Measurements from ENCODE around the gene TSHZ2. TPM values are rescaled to one million over a fixed set of nuclear protein-coding genes. Genes with fewer than 3 reads are reported as not detected.

The TSHZ2 gene
- polyA plus RNA-seq, 1 donor from 2014 or later, result 0.73 TPM

DNA sequence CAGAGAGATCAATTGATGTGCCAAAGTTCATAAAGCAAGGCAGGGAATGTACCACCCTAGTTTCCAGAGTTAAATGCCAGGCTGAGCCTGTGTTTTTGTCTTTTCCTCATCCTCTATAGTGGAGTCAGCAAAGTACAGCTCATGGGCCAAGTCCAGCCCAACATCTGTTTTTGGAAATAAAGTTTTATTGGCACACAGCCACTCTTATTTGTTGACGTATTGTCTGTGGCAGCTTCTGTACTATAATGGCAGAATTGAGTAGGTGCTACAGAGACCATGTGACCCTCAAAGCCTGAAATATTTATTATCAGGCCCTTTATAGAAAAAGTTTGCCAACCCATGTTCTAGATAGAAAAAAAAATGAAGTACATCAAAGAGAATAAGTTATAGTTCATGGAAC lies 187.0 kb downstream of the TSHZ2 start:
- Mint-ChIP-seq H3K27ac (no peak overlapping the region), H3K9me3 (peaks cover 2 to 11% (median 5%) of the 10 kb centered on the region in 3 donors), H3K27me3 (peaks cover 1% of the 10 kb centered on the region), H3K4me3 (no peak overlapping the region), H3K4me1 (peaks cover 38 to 47% (median 41%) of the 10 kb centered on the region in 3 donors), H3K36me3 (peaks cover 5% of the 10 kb centered on the region)

DNA sequence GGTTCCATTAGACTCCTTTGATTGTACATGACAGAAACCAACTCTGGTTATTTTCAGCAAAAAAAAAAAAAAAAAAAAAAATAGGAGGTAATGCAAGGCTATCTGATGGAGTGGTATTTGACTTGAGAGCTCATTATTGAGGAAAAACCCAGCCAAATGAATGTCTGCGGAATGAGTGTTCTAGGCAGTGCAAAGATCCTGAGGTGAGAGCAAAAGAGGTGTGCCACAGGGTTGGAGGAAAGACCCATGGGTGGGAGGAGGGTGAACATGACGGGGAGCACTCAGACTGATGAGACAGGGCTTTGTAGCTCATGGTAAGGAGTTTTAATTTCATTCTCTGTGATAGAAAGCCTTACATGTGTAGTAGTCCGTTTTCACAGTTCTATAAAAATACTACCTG lies 188.9 kb downstream of the TSHZ2 start:
- H3K9me3 Mint-ChIP-seq, result peaks cover 2 to 9% (median 5%) of the 10 kb centered on the region in 3 donors
- H3K27ac Mint-ChIP-seq, result peak overlapping the region; percentile 36 to 79 (median 78)
- peak overlapping the region in 3 of 4 donors; percentile 2 to 89 (median 31) for H3K4me3 Mint-ChIP-seq
- peaks cover 4% of the 10 kb centered on the region for H3K36me3 Mint-ChIP-seq
- H3K27me3 Mint-ChIP-seq, result no peaks in the 10 kb centered on the region
- H3K4me1 Mint-ChIP-seq, result peaks cover 28 to 38% (median 33%) of the 10 kb centered on the region in 3 donors

DNA sequence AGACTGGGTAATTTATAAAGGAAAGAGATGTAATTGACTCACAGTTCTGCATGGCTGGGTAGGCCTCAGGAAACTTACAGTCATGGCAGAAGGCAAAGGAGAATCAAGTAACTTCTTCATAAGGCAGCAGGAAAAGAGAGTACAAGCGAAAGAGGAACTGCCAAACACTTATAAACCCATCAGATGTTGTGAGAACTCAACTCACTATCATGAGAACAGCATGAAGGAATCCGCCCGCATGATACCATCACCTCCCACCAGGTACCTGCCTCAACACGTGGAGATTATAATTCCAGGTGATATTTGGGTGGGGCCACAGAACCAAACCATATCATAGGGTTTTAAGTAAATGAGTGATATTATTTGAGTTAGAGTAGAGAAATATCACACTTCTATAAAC lies 189.3 kb downstream of the TSHZ2 start:
- Mint-ChIP-seq H3K27ac (peak overlapping the region in 2 of 3 donors; percentile 36 to 78), H3K4me3 (peak overlapping the region in 3 of 4 donors; percentile 2 to 89 (median 31)), H3K36me3 (peaks cover 4% of the 10 kb centered on the region), H3K4me1 (peaks cover 28 to 34% (median 33%) of the 10 kb centered on the region in 3 donors), H3K27me3 (peaks cover 1% of the 10 kb centered on the region), H3K9me3 (peaks cover 2 to 9% (median 5%) of the 10 kb centered on the region in 3 donors)

DNA sequence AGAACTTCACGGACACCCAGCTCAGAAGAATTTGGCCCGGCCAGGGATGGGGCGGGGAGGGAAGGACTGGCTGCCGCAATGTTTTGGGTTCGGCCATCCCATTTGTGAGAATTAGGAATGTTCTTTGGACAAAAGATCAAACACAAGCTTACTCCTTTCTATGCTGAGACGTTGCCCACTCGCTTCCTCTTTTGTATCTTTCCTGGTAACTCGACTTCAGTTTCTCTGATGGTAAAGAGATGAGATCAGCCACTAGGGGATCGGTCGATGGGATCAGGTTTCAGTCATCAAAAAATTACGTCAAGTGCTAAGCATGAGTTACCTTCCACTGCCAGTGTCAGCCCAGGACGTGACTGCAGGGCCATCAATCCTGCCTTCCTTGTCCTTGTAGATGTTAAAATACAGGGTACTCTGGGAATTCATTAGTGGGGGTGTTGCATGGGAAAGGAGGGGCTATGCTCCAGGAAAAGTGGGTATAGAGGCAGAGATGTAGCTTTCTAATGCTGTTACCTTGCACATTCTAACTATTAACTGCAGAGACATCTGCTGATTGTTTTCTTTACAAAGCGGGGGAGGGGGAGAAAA lies 190.2 kb downstream of the TSHZ2 start:
- Mint-ChIP-seq H3K27ac (peak overlapping the region in 1 of 3 donors; percentile 6), H3K36me3 (peaks cover 4% of the 10 kb centered on the region)

DNA sequence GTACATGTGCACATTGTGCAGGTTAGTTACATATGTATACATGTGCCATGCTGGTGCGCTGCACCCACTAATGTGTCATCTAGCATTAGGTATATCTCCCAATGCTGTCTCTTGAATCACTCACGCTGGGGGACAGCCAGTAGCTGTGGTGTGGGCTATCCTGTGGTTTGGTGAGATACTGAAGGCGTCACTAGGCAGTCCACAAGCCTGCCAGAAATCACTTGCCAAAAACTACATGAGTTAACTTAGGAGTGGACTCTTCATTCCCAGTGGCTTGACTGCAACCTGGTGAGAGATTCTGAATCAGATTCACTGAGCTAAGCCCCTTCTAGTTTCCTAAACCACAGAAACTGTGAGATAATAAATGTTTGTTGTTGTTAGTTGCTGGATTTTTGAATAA lies 191.3 kb downstream of the TSHZ2 start:
- H3K9me3 Mint-ChIP-seq, result peaks cover 2 to 8% (median 5%) of the 10 kb centered on the region in 3 donors
- peaks cover 14 to 16% (median 15%) of the 10 kb centered on the region in 3 donors for H3K4me1 Mint-ChIP-seq
- peaks cover 1% of the 10 kb centered on the region for H3K27me3 Mint-ChIP-seq
- no peak overlapping the region for H3K27ac Mint-ChIP-seq
- peaks cover 4% of the 10 kb centered on the region for H3K36me3 Mint-ChIP-seq
- H3K4me3 Mint-ChIP-seq, result no peak overlapping the region

More for the DNA sequence above, 190.2 kb downstream of the TSHZ2 start:
- peaks cover 23 to 26% (median 25%) of the 10 kb centered on the region in 3 donors for H3K4me1 Mint-ChIP-seq
- H3K9me3 Mint-ChIP-seq, result peaks cover 2 to 12% (median 5%) of the 10 kb centered on the region in 3 donors
- peak overlapping the region; percentile 27 to 81 (median 45) for H3K4me3 Mint-ChIP-seq
- H3K27me3 Mint-ChIP-seq, result peaks cover 1% of the 10 kb centered on the region

DNA sequence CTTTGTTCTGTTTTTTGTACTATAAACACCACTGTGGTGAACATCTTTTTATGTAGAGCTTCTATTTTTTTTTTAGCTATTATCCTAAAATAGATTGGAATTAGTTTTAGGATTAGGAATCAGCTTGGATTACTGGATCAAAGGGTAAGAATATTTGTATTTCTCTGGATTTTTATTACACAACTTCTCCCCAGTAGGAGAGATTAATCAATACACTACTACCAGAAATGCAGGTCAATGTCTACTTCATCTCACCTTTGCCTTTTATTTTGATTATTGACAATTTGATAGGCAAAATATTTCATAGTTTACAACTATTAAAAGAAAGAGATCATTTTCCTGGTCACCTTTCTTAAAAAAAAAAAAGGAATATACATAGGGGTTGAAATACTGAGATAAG lies 191.9 kb downstream of the TSHZ2 start:
- Mint-ChIP-seq H3K27me3 (peaks cover 1% of the 10 kb centered on the region), H3K9me3 (peaks cover 2 to 8% (median 5%) of the 10 kb centered on the region in 3 donors), H3K4me3 (no peak overlapping the region), H3K36me3 (peaks cover 4% of the 10 kb centered on the region), H3K27ac (no peak overlapping the region), H3K4me1 (peaks cover 12 to 16% (median 15%) of the 10 kb centered on the region in 3 donors)

DNA sequence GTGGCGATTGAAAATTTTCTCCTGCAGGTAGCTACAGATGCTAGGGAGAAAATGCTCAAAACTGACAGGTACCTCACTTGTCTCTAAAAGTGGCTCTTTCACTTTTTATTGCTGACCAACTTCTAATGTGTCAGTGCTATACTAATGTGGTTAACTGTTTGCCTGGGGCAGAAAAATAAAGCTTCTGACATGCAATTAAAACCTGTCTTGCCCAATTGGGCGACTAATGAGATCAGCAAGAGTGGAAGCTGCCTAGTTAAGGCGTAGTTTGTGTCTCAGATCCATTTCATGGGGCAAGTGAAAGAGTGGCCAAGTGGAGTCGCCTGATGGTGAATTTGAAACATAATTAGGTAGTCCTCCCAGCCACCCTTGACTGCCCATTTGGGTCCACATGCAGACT lies 193.3 kb downstream of the TSHZ2 start:
- H3K4me3 Mint-ChIP-seq, result no peak overlapping the region
- peaks cover 1% of the 10 kb centered on the region for H3K27me3 Mint-ChIP-seq
- H3K36me3 Mint-ChIP-seq, result peaks cover 4% of the 10 kb centered on the region
- H3K4me1 Mint-ChIP-seq, result peaks cover 12 to 16% (median 15%) of the 10 kb centered on the region in 3 donors
- no peak overlapping the region for H3K27ac Mint-ChIP-seq
- peaks cover 2 to 8% (median 5%) of the 10 kb centered on the region in 3 donors for H3K9me3 Mint-ChIP-seq

DNA sequence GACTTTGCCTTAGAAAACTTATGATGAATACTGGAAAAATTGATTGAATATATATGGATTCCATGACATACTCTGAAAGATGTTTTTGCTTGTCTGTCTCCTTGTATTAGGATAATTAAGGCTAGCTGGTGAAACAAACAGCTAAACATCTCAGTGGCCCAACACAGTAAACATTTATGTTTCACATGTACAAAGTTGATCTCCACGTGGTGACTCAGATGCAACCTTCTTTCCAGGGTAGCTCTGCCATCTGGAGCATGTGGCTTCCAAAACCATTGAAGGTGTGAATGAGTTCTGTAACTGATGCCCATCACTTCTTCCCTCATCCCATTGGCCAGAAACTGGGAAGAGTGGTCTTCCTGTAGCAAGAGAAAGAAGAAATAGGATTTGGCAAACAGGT lies 196.3 kb downstream of the TSHZ2 start:
- Mint-ChIP-seq H3K27me3 (peaks cover 1% of the 10 kb centered on the region), H3K36me3 (no peaks in the 10 kb centered on the region), H3K9me3 (peaks cover 0 to 3% (median 0%) of the 10 kb centered on the region in 3 donors), H3K27ac (no peak overlapping the region), H3K4me3 (no peak overlapping the region), H3K4me1 (no peaks in the 10 kb centered on the region)

DNA sequence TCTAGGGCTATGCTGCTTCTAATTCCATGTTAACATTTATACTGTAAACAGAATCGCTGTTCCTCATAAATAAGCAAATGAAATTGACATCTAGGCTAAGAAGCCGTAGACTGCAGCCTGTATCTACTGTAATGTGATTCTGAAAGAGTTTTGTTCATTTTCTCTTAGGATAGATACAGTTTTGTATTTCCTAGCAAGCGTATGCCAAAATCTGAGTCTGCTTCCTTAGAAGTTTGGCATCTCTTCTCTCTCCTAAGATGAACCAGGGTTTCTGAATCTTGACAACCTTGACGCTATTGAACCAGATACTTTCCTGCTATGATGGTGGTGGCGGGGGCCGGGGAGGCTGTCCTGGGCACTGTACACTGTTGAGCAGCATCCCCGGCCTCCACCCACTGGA lies 198.0 kb downstream of the TSHZ2 start:
- H3K36me3 Mint-ChIP-seq, result no peaks in the 10 kb centered on the region
- H3K4me1 Mint-ChIP-seq, result peaks cover 0 to 3% (median 0%) of the 10 kb centered on the region in 3 donors
- peaks cover 1% of the 10 kb centered on the region for H3K27me3 Mint-ChIP-seq
- H3K9me3 Mint-ChIP-seq, result peaks cover 0 to 3% (median 0%) of the 10 kb centered on the region in 3 donors
- H3K27ac Mint-ChIP-seq, result no peak overlapping the region
- no peak overlapping the region for H3K4me3 Mint-ChIP-seq

DNA sequence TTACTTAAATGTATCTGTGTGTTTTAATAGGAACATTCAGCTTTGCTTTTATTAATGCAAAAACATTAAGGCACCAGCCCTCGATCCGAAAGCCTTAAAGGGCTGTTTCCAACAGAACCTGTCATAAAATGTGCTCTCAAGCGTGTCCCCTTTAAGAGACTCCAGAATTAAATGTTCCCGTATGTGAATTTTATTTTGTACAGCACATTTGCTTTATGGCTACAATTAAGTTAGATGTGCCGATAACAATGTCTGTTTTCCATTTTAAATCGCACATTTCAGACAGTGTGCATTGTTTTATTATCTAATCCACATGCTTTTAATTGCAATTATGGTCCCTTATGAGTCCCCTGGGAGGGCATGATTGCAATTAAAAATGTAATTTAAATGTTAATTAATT lies 198.9 kb downstream of the TSHZ2 start:
- peaks cover 0 to 3% (median 0%) of the 10 kb centered on the region in 3 donors for H3K9me3 Mint-ChIP-seq
- H3K27ac Mint-ChIP-seq, result no peak overlapping the region
- H3K4me3 Mint-ChIP-seq, result no peak overlapping the region
- H3K27me3 Mint-ChIP-seq, result peaks cover 1% of the 10 kb centered on the region
- peaks cover 0 to 3% (median 0%) of the 10 kb centered on the region in 3 donors for H3K4me1 Mint-ChIP-seq
- no peaks in the 10 kb centered on the region for H3K36me3 Mint-ChIP-seq

DNA sequence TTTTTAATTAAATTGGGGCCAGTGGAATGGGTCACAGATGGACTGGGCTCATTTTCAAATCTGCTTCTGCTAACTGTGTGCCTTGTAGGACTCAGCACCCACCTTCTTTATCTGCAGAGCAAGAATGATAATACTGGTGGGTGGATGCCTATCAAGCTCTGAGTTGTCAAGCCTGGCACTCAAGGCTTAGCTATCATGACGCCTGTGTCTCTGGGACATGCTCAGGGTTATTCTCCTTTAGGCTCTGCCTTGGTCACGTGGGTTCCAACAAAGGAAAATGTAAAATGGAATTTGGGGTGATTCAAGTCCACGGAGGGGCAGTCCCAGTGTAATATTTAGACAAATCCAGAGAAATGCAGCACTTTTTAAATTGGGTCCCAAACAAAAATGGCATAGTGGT lies 202.3 kb downstream of the TSHZ2 start:
- no peaks in the 10 kb centered on the region for H3K36me3 Mint-ChIP-seq
- no peaks in the 10 kb centered on the region for H3K27me3 Mint-ChIP-seq
- peak overlapping the region in 1 of 3 donors; percentile 3 for H3K27ac Mint-ChIP-seq
- H3K9me3 Mint-ChIP-seq, result no peaks in the 10 kb centered on the region
- H3K4me1 Mint-ChIP-seq, result peaks cover 0 to 3% (median 0%) of the 10 kb centered on the region in 3 donors
- H3K4me3 Mint-ChIP-seq, result no peak overlapping the region

DNA sequence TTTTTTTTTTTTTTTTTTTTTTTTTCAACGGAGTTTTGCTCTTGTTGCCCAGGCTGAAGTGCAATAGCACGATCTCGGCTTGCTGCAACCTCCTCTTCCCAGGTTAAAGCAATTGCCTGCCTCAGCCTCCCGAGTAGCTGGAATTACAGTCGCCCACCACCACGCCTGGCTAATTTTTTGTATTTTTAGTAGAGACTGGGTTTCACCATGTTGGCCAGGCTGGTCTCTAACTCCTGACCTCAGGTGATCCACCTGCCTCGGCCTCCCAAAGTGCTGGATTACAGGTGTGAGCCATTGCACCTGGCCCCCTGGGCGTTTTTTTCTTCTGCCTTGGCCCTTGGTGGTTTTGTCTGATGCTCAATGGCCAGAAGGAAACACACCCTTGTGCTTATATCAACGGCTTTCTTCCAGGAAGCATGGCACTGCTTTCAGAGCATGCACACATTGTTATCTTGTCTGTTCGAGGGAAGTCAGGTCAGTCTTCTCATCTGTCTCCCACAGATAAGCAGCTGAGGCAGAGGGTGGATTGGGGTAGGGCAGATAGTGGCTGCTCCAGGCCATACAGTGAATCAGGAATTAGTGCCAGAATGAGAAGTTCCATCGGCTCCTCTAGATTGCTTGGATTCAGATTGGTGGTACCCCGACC lies 203.1 kb downstream of the TSHZ2 start:
- no peak overlapping the region for H3K27ac Mint-ChIP-seq

DNA sequence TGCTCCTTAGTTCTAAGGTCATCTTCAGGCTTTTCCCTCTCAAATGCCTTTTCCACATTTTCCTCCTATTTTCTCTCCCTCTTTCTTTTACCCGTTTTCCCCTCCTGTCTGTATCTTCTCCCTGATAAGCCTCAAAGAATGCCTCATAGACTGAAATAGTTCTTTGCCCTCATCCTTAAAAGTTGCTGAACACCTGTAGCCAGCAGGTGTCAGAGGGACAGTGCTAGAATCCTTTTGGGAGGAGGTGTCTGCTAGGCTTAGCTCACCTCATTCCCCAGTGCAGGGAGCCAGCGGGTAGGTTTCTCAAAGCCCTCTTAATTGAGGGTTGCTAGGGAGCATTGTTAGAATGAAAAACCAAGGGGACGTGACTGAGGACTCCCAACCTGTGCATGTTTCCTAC lies 204.0 kb downstream of the TSHZ2 start:
- H3K27me3 Mint-ChIP-seq, result no peaks in the 10 kb centered on the region
- peaks cover 0 to 3% (median 0%) of the 10 kb centered on the region in 3 donors for H3K4me1 Mint-ChIP-seq
- no peaks in the 10 kb centered on the region for H3K36me3 Mint-ChIP-seq
- H3K27ac Mint-ChIP-seq, result peak overlapping the region in 1 of 3 donors; percentile 61
- H3K4me3 Mint-ChIP-seq, result no peak overlapping the region
- H3K9me3 Mint-ChIP-seq, result no peaks in the 10 kb centered on the region

More for the DNA sequence above, 203.1 kb downstream of the TSHZ2 start:
- no peak overlapping the region for H3K4me3 Mint-ChIP-seq
- no peaks in the 10 kb centered on the region for H3K9me3 Mint-ChIP-seq
- H3K36me3 Mint-ChIP-seq, result no peaks in the 10 kb centered on the region
- peaks cover 0 to 3% (median 0%) of the 10 kb centered on the region in 3 donors for H3K4me1 Mint-ChIP-seq
- no peaks in the 10 kb centered on the region for H3K27me3 Mint-ChIP-seq

DNA sequence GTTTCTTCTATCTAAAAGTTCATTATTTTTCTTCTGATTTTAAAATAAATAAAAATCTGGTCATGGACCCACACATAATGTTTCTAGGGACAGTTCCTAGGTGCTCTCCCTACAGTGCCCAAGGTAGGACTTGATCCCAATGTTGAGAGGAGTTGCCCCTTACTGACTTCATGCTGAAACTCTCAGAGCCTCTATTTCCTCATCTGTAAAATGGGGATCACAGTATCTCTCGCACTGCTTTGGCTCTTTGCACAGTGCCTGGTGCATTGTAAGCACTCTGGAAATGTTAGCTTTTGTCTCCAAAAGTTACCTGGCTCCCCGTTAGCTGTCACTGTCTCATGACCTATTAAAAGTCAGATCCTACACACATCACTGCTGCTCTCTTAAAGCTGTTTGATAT lies 205.5 kb downstream of the TSHZ2 start:
- H3K27ac Mint-ChIP-seq, result no peak overlapping the region
- no peaks in the 10 kb centered on the region for H3K36me3 Mint-ChIP-seq
- H3K4me1 Mint-ChIP-seq, result peaks cover 0 to 3% (median 0%) of the 10 kb centered on the region in 3 donors
- H3K27me3 Mint-ChIP-seq, result no peaks in the 10 kb centered on the region
- no peak overlapping the region for H3K4me3 Mint-ChIP-seq
- H3K9me3 Mint-ChIP-seq, result no peaks in the 10 kb centered on the region

DNA sequence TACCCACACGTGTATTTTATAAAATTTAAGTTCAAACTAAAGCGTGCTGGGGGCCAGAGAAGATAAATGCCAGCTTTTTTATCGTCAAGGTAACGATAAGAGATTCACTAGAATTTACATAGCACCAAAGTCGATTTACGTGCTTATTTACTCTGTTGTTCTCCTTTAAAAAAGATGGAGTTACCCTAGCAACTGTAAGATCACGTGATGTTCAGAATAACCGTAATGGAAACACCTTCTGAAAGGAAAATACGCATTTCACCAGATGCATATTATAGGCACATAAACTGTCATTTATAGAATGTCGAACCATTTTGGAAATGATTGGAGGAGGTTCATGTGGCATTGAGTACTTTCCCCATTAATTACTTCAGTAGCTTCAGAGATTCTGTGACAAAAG lies 207.6 kb downstream of the TSHZ2 start:
- Mint-ChIP-seq H3K36me3 (no peaks in the 10 kb centered on the region), H3K4me1 (no peaks in the 10 kb centered on the region), H3K4me3 (no peak overlapping the region), H3K27me3 (no peaks in the 10 kb centered on the region), H3K27ac (no peak overlapping the region), H3K9me3 (no peaks in the 10 kb centered on the region)
